Keratinocyte (primary cell): ENCODE results near the gene PXN.
"Not testable (repeated sequence)": the region's sequence is repeated elsewhere in the genome, so short reads cannot be mapped to it uniquely, and the experiment has no call there.

Experiments used
- CTCF ChIP-seq, 3 experiments: IDR thresholded peaks in 1 of 3; conservative IDR thresholded peaks in 1 of 3; optimal IDR thresholded peaks in 1 of 3; 2 replicates in 2 of 3; 3 replicates in 1 of 3; pipeline versions ENCODE3 to v1.5.1; 2011; ENCODE audit warnings: low read length in 3 of 3, mild to moderate bottlenecking in 3 of 3, moderate library complexity in 2 of 3, control low read depth in 1 of 3, inconsistent platforms in 1 of 3; ENCODE audit not compliant: insufficient read depth in 2 of 3; ENCODE audit errors: extremely low read depth in 1 of 3
- EZH2 ChIP-seq: IDR thresholded peaks from one replicate; pipeline ENCODE4 v1.6.1; 2012; ENCODE audit warnings: inconsistent platforms, mild to moderate bottlenecking, low read length, moderate library complexity

GRCh38 chr12:120246705-120247104, 18.8 kb downstream of the PXN start:
- TF ChIP-seq CTCF (optimal IDR thresholded peaks at IDR 0.05 in 1 of 3, IDR thresholded peaks at IDR 0.05 in 1 of 3, conservative IDR thresholded peaks at IDR 0.05 in 1 of 3; ENCODE audit: extremely low read depth in 1 of 3, insufficient read depth in 2 of 3, low read length in 3 of 3); EZH2: not testable (repeated sequence)
